Lower lobe of right lung (tissue), 2 donors: ENCODE results near the gene RHOXF2B. TPM values are rescaled to one million over a fixed set of nuclear protein-coding genes. Genes with fewer than 3 reads are reported as not detected.
"Not testable (repeated sequence)": the region's sequence is repeated elsewhere in the genome, so short reads cannot be mapped to it uniquely, and the experiment has no call there.

Experiments
- ATAC-seq, 2 donors: fragments of 200-7000 bp; cut with Tn5 transposase; one replicate each; pipeline ENCODE4 v1.9.1; 2020 to 2022; ENCODE audit warnings: mild to moderate bottlenecking in 2 of 2, moderate library complexity in 2 of 2
- DNase-seq: peaks from one replicate; pipeline ENCODE4 v3.0.0-alpha.2; 2020
- H3K27ac ChIP-seq: fragments of 200-600 bp; one replicate; pipeline ENCODE4 v1.8.0; 2022
- H3K27me3 ChIP-seq: fragments of 200-600 bp; one replicate; pipeline ENCODE4 v1.8.0; 2022; ENCODE audit warnings: low read depth
- H3K36me3 ChIP-seq: fragments of 200-600 bp; one replicate; pipeline ENCODE4 v1.8.0; 2022; ENCODE audit warnings: mild to moderate bottlenecking
- H3K4me1 ChIP-seq: fragments of 200-600 bp; one replicate; pipeline ENCODE4 v1.8.0; 2022
- H3K4me3 ChIP-seq: fragments of 200-600 bp; one replicate; pipeline ENCODE4 v1.8.0; 2022; ENCODE audit warnings: mild to moderate bottlenecking
- H3K9me3 ChIP-seq: fragments of 200-600 bp; one replicate; pipeline ENCODE4 v1.8.0; 2022
- intact Hi-C: fragments of 100-400 bp; cut with DNase I; formaldehyde crosslinking; loops from one replicate; pipeline ENCODE4 v1.11.0; 2022
- total RNA-seq: library from RNA; stranded (reverse); fragmentation: NEBNext Ultra II Directional; extraction: Animal tissue kit (Norgen Biotek cat#: 25700); gene quantifications from one replicate; pipeline ENCODE4 v1.2.1, GENCODE V29; 2021
- TF ChIP-seq, protein P1 (sequence below): fragments of 200-600 bp; IDR thresholded peaks from one replicate; pipeline ENCODE4 v1.8.0; 2022; ENCODE audit warnings: antibody characterized with exemption, mild to moderate bottlenecking
- donor health status: DM: no; HTN: yes; CAD: no; lungs with severe emphysema.

Gene RHOXF2B
- total RNA-seq, 1 donor from 2014 or later: not detected

- TF ChIP-seq, protein P1, sequence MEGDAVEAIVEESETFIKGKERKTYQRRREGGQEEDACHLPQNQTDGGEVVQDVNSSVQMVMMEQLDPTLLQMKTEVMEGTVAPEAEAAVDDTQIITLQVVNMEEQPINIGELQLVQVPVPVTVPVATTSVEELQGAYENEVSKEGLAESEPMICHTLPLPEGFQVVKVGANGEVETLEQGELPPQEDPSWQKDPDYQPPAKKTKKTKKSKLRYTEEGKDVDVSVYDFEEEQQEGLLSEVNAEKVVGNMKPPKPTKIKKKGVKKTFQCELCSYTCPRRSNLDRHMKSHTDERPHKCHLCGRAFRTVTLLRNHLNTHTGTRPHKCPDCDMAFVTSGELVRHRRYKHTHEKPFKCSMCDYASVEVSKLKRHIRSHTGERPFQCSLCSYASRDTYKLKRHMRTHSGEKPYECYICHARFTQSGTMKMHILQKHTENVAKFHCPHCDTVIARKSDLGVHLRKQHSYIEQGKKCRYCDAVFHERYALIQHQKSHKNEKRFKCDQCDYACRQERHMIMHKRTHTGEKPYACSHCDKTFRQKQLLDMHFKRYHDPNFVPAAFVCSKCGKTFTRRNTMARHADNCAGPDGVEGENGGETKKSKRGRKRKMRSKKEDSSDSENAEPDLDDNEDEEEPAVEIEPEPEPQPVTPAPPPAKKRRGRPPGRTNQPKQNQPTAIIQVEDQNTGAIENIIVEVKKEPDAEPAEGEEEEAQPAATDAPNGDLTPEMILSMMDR: no peak
- no peak for ATAC-seq
- intact Hi-C loops: no loop called here
Measured at GRCh38 chrX:120090208-120090607, 12.7 kb upstream of the RHOXF2B start.

GRCh38 chrX:120087289-120088017, 10.0 kb upstream of the RHOXF2B start:
- no peaks in the 10 kb centered on the region for H3K4me1 ChIP-seq
- ATAC-seq: no peak
- no peak overlapping the region for H3K27ac ChIP-seq
- no peak for DNase-seq
- TF ChIP-seq, protein P1: no peak
- H3K27me3 ChIP-seq: no peaks in the 10 kb centered on the region
- H3K4me3 ChIP-seq: no peak overlapping the region
- intact Hi-C loops: no loop called here
- H3K36me3 ChIP-seq: no peaks in the 10 kb centered on the region
- H3K9me3 ChIP-seq: no peaks in the 10 kb centered on the region

More at GRCh38 chrX:120090208-120090607, 12.7 kb upstream of the RHOXF2B start:
- DNase-seq: no peak
- Histone ChIP-seq H3K4me1 (no peaks in the 10 kb centered on the region), H3K9me3 (no peaks in the 10 kb centered on the region), H3K4me3 (no peak overlapping the region), H3K27ac (no peak overlapping the region), H3K36me3 (no peaks in the 10 kb centered on the region), H3K27me3 (no peaks in the 10 kb centered on the region)

GRCh38 chrX:120085553-120086185, 8.2 kb upstream of the RHOXF2B start:
- H3K9me3 ChIP-seq, H3K4me1 ChIP-seq, H3K27ac ChIP-seq, H3K36me3 ChIP-seq, intact Hi-C loops, H3K27me3 ChIP-seq, DNase-seq, H3K4me3 ChIP-seq: not testable (repeated sequence)
- peak in 1 of 2 donors; percentile 74 for ATAC-seq

GRCh38 chrX:120066169-120066568, 11.3 kb downstream of the RHOXF2B start:
- H3K9me3 ChIP-seq, H3K36me3 ChIP-seq, H3K4me3 ChIP-seq, DNase-seq, ATAC-seq, H3K4me1 ChIP-seq, H3K27ac ChIP-seq, H3K27me3 ChIP-seq, intact Hi-C loops: not testable (repeated sequence)

GRCh38 chrX:120042712-120043111, 34.8 kb downstream of the RHOXF2B start:
- not testable (repeated sequence) for H3K27ac ChIP-seq

DNA sequence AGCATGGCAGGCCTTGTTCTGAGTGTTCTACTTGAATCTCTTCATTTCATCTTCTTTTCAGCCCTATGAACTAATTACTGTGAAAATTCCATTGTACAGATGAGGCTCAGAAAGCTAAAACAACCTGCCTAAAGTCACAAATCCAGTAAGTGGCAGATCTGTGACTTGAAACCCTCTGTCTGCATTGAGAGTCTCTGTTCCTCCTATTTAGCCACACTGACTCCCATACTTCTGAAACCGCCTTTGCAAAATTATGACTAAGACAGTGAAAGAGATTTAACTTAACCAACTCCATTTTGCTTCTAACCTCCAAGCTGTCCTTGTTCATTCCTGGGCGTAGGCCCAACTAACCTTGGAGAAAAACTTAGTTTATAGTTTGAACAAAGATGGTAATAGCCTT, 35.2 kb downstream of the RHOXF2B start:
- H3K4me3 ChIP-seq, ATAC-seq, H3K9me3 ChIP-seq, H3K4me1 ChIP-seq, H3K27me3 ChIP-seq, H3K36me3 ChIP-seq, intact Hi-C loops, H3K27ac ChIP-seq, DNase-seq: not testable (repeated sequence)

More at GRCh38 chrX:120042712-120043111, 34.8 kb downstream of the RHOXF2B start:
- H3K27me3 ChIP-seq, DNase-seq, H3K4me3 ChIP-seq, H3K36me3 ChIP-seq, H3K9me3 ChIP-seq, ATAC-seq, H3K4me1 ChIP-seq, intact Hi-C loops: not testable (repeated sequence)

GRCh38 chrX:120040176-120040575, 37.3 kb downstream of the RHOXF2B start:
- H3K36me3 ChIP-seq, H3K4me1 ChIP-seq, H3K27ac ChIP-seq, ATAC-seq, intact Hi-C loops, H3K9me3 ChIP-seq, H3K4me3 ChIP-seq, DNase-seq, H3K27me3 ChIP-seq: not testable (repeated sequence)

- peak; percentile 23 to 50 for ATAC-seq
- DNase-seq, H3K9me3 ChIP-seq, H3K36me3 ChIP-seq, H3K4me3 ChIP-seq, H3K4me1 ChIP-seq, H3K27ac ChIP-seq, intact Hi-C loops, H3K27me3 ChIP-seq: not testable (repeated sequence)
Measured at GRCh38 chrX:120039087-120039733, 38.3 kb downstream of the RHOXF2B start.
